ENCODE measurements around the gene EPHA1. TPM values are rescaled to one million over a fixed set of nuclear protein-coding genes. Genes with fewer than 3 reads are reported as not detected.

EPHA1 gene
- total RNA-seq, 2 donors from 2014 or later = 9.9 to 14.3 TPM

GRCh38 chr7:143455491-143455890 is 46.8 kb upstream of the EPHA1 start:
- TF ChIP-seq CTCF (IDR thresholded peaks at IDR 0.05) = no peak
- TF ChIP-seq POLR2A (IDR thresholded peaks at IDR 0.05) = no peak
- H3K27me3 ChIP-seq = no peaks in the 10 kb centered on the region
- DNase-seq = no peak
- no peak overlapping the region for H3K27ac ChIP-seq
- no peak overlapping the region for H3K4me3 ChIP-seq
- intact Hi-C loops (cut with DNase I) = no loop called here
- H3K9me3 ChIP-seq = no peaks in the 10 kb centered on the region
- H3K36me3 ChIP-seq (replicated peaks in 1 of 2; ENCODE audit: insufficient read depth in 1 of 2, low read depth in 2 of 2) = no peaks in the 10 kb centered on the region
- WGBS, 2 donors = 68 to 83% methylated on average over 2 of the region's 2 CpGs
- ATAC-seq = no peak
- no peaks in the 10 kb centered on the region for H3K4me1 ChIP-seq

GRCh38 chr7:143454091-143454680 is 45.5 kb upstream of the EPHA1 start:
- Histone ChIP-seq H3K27ac (no peak overlapping the region), H3K36me3 (replicated peaks in 1 of 2; ENCODE audit: insufficient read depth in 1 of 2, low read depth in 2 of 2) (no peaks in the 10 kb centered on the region), H3K9me3 (no peaks in the 10 kb centered on the region), H3K27me3 (no peaks in the 10 kb centered on the region), H3K4me3 (no peak overlapping the region), H3K4me1 (no peaks in the 10 kb centered on the region)
- TF ChIP-seq CTCF (IDR thresholded peaks at IDR 0.05) = no peak
- TF ChIP-seq POLR2A (IDR thresholded peaks at IDR 0.05) = no peak
- ATAC-seq = no peak
- DNase-seq = no peak
- intact Hi-C loops (cut with DNase I) = no loop called here
- 60 to 79% methylated on average over 1 of the region's 1 CpG for WGBS, 2 donors

GRCh38 chr7:143452495-143452894 is 43.8 kb upstream of the EPHA1 start:
- Histone ChIP-seq H3K27ac (no peak overlapping the region), H3K9me3 (no peaks in the 10 kb centered on the region), H3K4me1 (no peaks in the 10 kb centered on the region), H3K27me3 (no peaks in the 10 kb centered on the region), H3K4me3 (no peak overlapping the region), H3K36me3 (replicated peaks in 1 of 2; ENCODE audit: insufficient read depth in 1 of 2, low read depth in 2 of 2) (no peaks in the 10 kb centered on the region)
- no peak for ATAC-seq
- TF ChIP-seq POLR2A (IDR thresholded peaks at IDR 0.05) (no peak), CTCF (IDR thresholded peaks at IDR 0.05) (no peak)
- intact Hi-C loops (cut with DNase I) = no loop called here
- WGBS, 2 donors = 73 to 82% methylated on average over 2 of the region's 2 CpGs
- no peak for DNase-seq

GRCh38 chr7:143451746-143452145 is 43.1 kb upstream of the EPHA1 start:
- H3K4me3 ChIP-seq = no peak overlapping the region
- H3K27ac ChIP-seq = no peak overlapping the region
- no peak for DNase-seq
- H3K36me3 ChIP-seq (replicated peaks in 1 of 2; ENCODE audit: insufficient read depth in 1 of 2, low read depth in 2 of 2) = no peaks in the 10 kb centered on the region
- H3K27me3 ChIP-seq = no peaks in the 10 kb centered on the region
- ATAC-seq = no peak
- no peaks in the 10 kb centered on the region for H3K9me3 ChIP-seq
- 28 to 67% methylated on average over 1 of the region's 1 CpG for WGBS, 2 donors
- H3K4me1 ChIP-seq = no peaks in the 10 kb centered on the region
- intact Hi-C loops (cut with DNase I) = no loop called here
- no peak for TF ChIP-seq POLR2A (IDR thresholded peaks at IDR 0.05)
- TF ChIP-seq CTCF (IDR thresholded peaks at IDR 0.05) = no peak

GRCh38 chr7:143451122-143451521 is 42.5 kb upstream of the EPHA1 start:
- DNase-seq = no peak

More at GRCh38 chr7:143451122-143451521, 42.5 kb upstream of the EPHA1 start:
- no peak overlapping the region for H3K4me3 ChIP-seq
- TF ChIP-seq CTCF (IDR thresholded peaks at IDR 0.05) = no peak
- TF ChIP-seq POLR2A (IDR thresholded peaks at IDR 0.05) = no peak
- H3K9me3 ChIP-seq = no peaks in the 10 kb centered on the region
- H3K4me1 ChIP-seq = no peaks in the 10 kb centered on the region
- H3K27me3 ChIP-seq = no peaks in the 10 kb centered on the region
- H3K27ac ChIP-seq = no peak overlapping the region
- no peaks in the 10 kb centered on the region for H3K36me3 ChIP-seq (replicated peaks in 1 of 2; ENCODE audit: insufficient read depth in 1 of 2, low read depth in 2 of 2)
- no peak for ATAC-seq
- intact Hi-C loops (cut with DNase I) = no loop called here

All from body of pancreas (tissue), 4 donors.